ENCODE results near the gene RAPGEF6. TPM values are rescaled to one million over a fixed set of nuclear protein-coding genes. Genes with fewer than 3 reads are reported as not detected.

RAPGEF6 gene
- total RNA-seq, 6 donors from 2014 or later = 16.4 to 49.4 (median 31.6) TPM

- DNase-seq (no peak), ATAC-seq (ENCODE audit: low FRiP score in 2 of 2) (no peak)
- no peak overlapping the region for H3K4me3 ChIP-seq
- no peaks in the 10 kb centered on the region for H3K27me3 ChIP-seq
- peaks cover 3 to 71% (median 28%) of the 10 kb centered on the region in 4 donors for H3K36me3 ChIP-seq
- H3K4me1 ChIP-seq = no peaks in the 10 kb centered on the region
- H3K9me3 ChIP-seq = no peaks in the 10 kb centered on the region
- WGBS, 2 donors = 88 to 100% methylated on average over 1 of the region's 1 CpG
- TF ChIP-seq CTCF (IDR thresholded peaks at IDR 0.05) (no peak), EP300 (IDR thresholded peaks at IDR 0.05) (no peak), POLR2AphosphoS5 (IDR thresholded peaks at IDR 0.05) (no peak), POLR2A (IDR thresholded peaks at IDR 0.05) (no peak)
- no peak overlapping the region for H3K27ac ChIP-seq
Measured at GRCh38 chr5:131426011-131426410, 209.0 kb downstream of the RAPGEF6 start.

GRCh38 chr5:131423056-131423455 is 212.0 kb downstream of the RAPGEF6 start:
- H3K36me3 ChIP-seq = peaks cover 0 to 46% (median 11%) of the 10 kb centered on the region in 4 donors
- TF ChIP-seq POLR2A (IDR thresholded peaks at IDR 0.05) (no peak), EP300 (IDR thresholded peaks at IDR 0.05) (no peak), POLR2AphosphoS5 (IDR thresholded peaks at IDR 0.05) (no peak), CTCF (IDR thresholded peaks at IDR 0.05) (peak in 5 of 6 experiments; percentile 29 to 52 (median 35))
- no peaks in the 10 kb centered on the region for H3K4me1 ChIP-seq
- no peak overlapping the region for H3K4me3 ChIP-seq
- DNase-seq (no peak), ATAC-seq (ENCODE audit: low FRiP score in 2 of 2) (no peak)
- no peaks in the 10 kb centered on the region for H3K9me3 ChIP-seq
- H3K27me3 ChIP-seq = no peaks in the 10 kb centered on the region
- 76 to 84% methylated on average over 2 of the region's 2 CpGs for WGBS, 2 donors
- no peak overlapping the region for H3K27ac ChIP-seq

GRCh38 chr5:131419877-131420276 is 215.2 kb downstream of the RAPGEF6 start:
- H3K9me3 ChIP-seq = no peaks in the 10 kb centered on the region
- DNase-seq (no peak), ATAC-seq (ENCODE audit: low FRiP score in 2 of 2) (no peak)
- H3K27ac ChIP-seq = no peak overlapping the region
- no peaks in the 10 kb centered on the region for H3K27me3 ChIP-seq
- no peaks in the 10 kb centered on the region for H3K4me1 ChIP-seq
- TF ChIP-seq POLR2A (IDR thresholded peaks at IDR 0.05) (no peak), POLR2AphosphoS5 (IDR thresholded peaks at IDR 0.05) (no peak), CTCF (IDR thresholded peaks at IDR 0.05) (no peak), EP300 (IDR thresholded peaks at IDR 0.05) (no peak)
- 72% methylated on average over 4 of the region's 4 CpGs for WGBS, 2 donors
- peaks cover 0 to 23% (median 7%) of the 10 kb centered on the region in 4 donors for H3K36me3 ChIP-seq
- no peak overlapping the region for H3K4me3 ChIP-seq

- H3K4me1 ChIP-seq = no peaks in the 10 kb centered on the region
- H3K36me3 ChIP-seq = peaks cover 0 to 19% (median 7%) of the 10 kb centered on the region in 4 donors
- H3K9me3 ChIP-seq = no peaks in the 10 kb centered on the region
- no peak overlapping the region for H3K4me3 ChIP-seq
- no peak for DNase-seq
- no peak for TF ChIP-seq CTCF (IDR thresholded peaks at IDR 0.05)
- no peak for TF ChIP-seq EP300 (IDR thresholded peaks at IDR 0.05)
- TF ChIP-seq POLR2A (IDR thresholded peaks at IDR 0.05) = no peak
- TF ChIP-seq POLR2AphosphoS5 (IDR thresholded peaks at IDR 0.05) = no peak
- no peak for ATAC-seq (ENCODE audit: low FRiP score in 2 of 2)
- H3K27ac ChIP-seq = no peak overlapping the region
- WGBS, 2 donors = 94 to 96% methylated on average over 7 of the region's 7 CpGs
- no peaks in the 10 kb centered on the region for H3K27me3 ChIP-seq
Measured at GRCh38 chr5:131418846-131419245, 216.2 kb downstream of the RAPGEF6 start.

GRCh38 chr5:131417240-131417869 is 217.7 kb downstream of the RAPGEF6 start:
- H3K4me1 ChIP-seq = no peaks in the 10 kb centered on the region
- no peaks in the 10 kb centered on the region for H3K27me3 ChIP-seq
- peaks cover 0 to 11% (median 7%) of the 10 kb centered on the region in 4 donors for H3K36me3 ChIP-seq
- 21 to 24% methylated on average over 7 of the region's 7 CpGs for WGBS, 2 donors
- H3K4me3 ChIP-seq = no peak overlapping the region
- no peaks in the 10 kb centered on the region for H3K9me3 ChIP-seq
- no peak for TF ChIP-seq POLR2A (IDR thresholded peaks at IDR 0.05)
- TF ChIP-seq POLR2AphosphoS5 (IDR thresholded peaks at IDR 0.05) = no peak
- peak; percentile 61 to 86 (median 77) for TF ChIP-seq CTCF (IDR thresholded peaks at IDR 0.05)
- no peak overlapping the region for H3K27ac ChIP-seq
- DNase-seq (peak in 1 of 2 donors; percentile 67), ATAC-seq (ENCODE audit: low FRiP score in 2 of 2) (peak; percentile 75 to 78)
